RWPE2 (cell line): ENCODE data around the gene STX1A.
"Not testable (repeated sequence)": the region's sequence is repeated elsewhere in the genome, so short reads cannot be mapped to it uniquely, and the experiment has no call there.

Source experiments
- ATAC-seq: fragments of 200-7000 bp; cut with Tn5 transposase; 3 replicates; pipeline ENCODE4 v1.9.1; 2021; ENCODE audit warnings: low read depth
- DNase-seq: peaks from one replicate; pipeline ENCODE4 v3.0.0-alpha.2; 2020; ENCODE audit warnings: low spot score
- H3K27ac ChIP-seq: fragments of 450-650 bp; 2 replicates; pipeline ENCODE4 v1.5.1; 2017; ENCODE audit warnings: mild to moderate bottlenecking; ENCODE audit not compliant: poor library complexity, severe bottlenecking
- H3K27me3 ChIP-seq: fragments of 250-450 bp; sonication (Bioruptor Pico); 2 replicates; pipeline ENCODE4 v1.5.1; 2021; ENCODE audit warnings: mild to moderate bottlenecking, moderate library complexity; ENCODE audit not compliant: insufficient read depth, poor library complexity, severe bottlenecking
- H3K36me3 ChIP-seq: fragments of 250-450 bp; sonication (Bioruptor Pico); 2 replicates; pipeline ENCODE4 v1.5.1; 2020; ENCODE audit warnings: low read depth, mild to moderate bottlenecking, moderate library complexity
- H3K4me1 ChIP-seq: fragments of 250-450 bp; sonication (Bioruptor Pico); 2 replicates; pipeline ENCODE4 v1.5.1; 2021; ENCODE audit warnings: mild to moderate bottlenecking, moderate library complexity; ENCODE audit not compliant: insufficient read depth, poor library complexity, severe bottlenecking
- H3K4me3 ChIP-seq: fragments of 250-450 bp; sonication (Bioruptor Pico); 2 replicates; pipeline ENCODE4 v1.5.1; 2021; ENCODE audit warnings: mild to moderate bottlenecking, moderate library complexity; ENCODE audit not compliant: severe bottlenecking
- H3K9me3 ChIP-seq: fragments of 250-450 bp; sonication (Bioruptor Pico); 2 replicates; pipeline ENCODE4 v1.5.1; 2021; ENCODE audit warnings: mild to moderate bottlenecking, moderate library complexity; ENCODE audit not compliant: severe bottlenecking
- TF ChIP-seq, protein P1 (sequence below): fragments of 450-650 bp; IDR thresholded peaks from one replicate; pipeline ENCODE4 v1.5.1; 2017; ENCODE audit warnings: mild to moderate bottlenecking, moderate library complexity; ENCODE audit not compliant: poor library complexity, severe bottlenecking

The STX1A gene

DNA sequence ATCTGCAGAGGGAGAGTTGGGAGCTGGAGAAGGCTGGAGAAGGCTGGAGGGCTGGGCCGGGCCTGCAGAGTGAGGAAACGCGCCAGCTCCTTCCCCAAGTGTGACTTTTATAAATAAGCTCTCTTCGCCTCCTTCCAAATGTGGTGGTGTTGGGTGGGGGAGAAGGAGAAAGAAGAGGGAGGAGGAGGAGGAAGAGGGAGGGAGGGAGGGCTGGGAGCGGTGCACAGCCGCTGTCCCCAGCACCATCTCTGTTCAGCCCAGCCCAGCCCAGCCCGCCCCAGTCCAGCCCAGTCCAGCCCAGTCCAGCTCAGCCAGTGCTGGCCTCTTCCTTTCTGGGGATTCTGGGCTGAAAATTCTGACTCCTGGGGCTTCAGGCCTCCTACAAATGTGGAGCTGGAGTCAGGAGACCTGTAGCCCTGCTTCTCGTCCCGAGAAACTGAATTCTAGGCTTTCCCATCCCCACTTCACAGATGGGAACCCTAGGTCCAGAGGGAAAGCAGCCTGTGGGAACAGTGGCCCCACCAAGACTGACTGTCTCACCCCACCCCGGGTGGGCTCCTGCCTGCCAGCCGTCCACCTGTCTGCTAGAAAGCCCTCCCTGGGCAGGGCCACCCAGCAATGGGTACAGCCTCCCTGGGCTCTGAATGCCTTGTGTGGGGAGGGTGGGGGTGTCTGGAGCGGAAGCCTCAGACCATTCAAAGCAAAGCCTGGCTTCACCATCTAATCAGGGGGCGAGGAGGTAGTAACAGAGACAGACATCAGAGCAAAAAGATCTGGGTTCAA, 2.3 kb downstream of the STX1A start:
- H3K36me3 ChIP-seq, result peaks cover 31% of the 10 kb centered on the region
- H3K9me3 ChIP-seq, result no peaks in the 10 kb centered on the region
- DNase-seq (no peak), ATAC-seq (no peak)
- H3K27me3 ChIP-seq, result no peaks in the 10 kb centered on the region
- H3K4me3 ChIP-seq, result no peak overlapping the region
- H3K27ac ChIP-seq, result peak overlapping the region; percentile 66
- H3K4me1 ChIP-seq, result peaks cover 28% of the 10 kb centered on the region
- TF ChIP-seq, protein P1, sequence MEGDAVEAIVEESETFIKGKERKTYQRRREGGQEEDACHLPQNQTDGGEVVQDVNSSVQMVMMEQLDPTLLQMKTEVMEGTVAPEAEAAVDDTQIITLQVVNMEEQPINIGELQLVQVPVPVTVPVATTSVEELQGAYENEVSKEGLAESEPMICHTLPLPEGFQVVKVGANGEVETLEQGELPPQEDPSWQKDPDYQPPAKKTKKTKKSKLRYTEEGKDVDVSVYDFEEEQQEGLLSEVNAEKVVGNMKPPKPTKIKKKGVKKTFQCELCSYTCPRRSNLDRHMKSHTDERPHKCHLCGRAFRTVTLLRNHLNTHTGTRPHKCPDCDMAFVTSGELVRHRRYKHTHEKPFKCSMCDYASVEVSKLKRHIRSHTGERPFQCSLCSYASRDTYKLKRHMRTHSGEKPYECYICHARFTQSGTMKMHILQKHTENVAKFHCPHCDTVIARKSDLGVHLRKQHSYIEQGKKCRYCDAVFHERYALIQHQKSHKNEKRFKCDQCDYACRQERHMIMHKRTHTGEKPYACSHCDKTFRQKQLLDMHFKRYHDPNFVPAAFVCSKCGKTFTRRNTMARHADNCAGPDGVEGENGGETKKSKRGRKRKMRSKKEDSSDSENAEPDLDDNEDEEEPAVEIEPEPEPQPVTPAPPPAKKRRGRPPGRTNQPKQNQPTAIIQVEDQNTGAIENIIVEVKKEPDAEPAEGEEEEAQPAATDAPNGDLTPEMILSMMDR, result no peak

DNA sequence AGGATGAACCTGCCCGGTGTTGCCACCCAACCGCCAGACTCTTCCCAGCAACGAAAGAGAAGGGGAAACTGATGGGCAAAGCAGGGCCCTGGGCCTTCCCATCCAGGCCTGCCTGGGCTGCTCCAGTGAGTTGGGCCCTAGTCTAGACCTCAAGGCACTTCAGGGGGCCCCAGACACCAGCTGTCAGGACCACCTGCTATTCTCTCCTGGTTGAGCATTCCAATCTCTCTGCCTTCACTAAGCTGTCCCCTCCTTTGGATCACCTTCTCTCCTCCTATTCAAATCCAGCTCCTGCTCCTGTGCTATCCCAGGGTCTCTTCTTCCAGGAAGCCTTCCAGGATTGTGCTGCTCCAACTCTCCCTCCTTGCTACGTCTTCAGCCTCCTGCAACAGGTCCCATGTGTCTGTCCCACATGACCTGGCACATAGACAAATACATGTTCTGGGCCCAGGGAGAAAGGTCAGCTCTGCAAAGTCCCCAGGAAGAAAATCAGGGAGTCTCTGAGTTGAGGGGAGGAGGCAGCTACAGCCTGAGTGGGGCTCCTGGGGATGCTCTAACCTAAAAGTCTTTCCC, 3.1 kb downstream of the STX1A start:
- Histone ChIP-seq H3K27ac (peak overlapping the region; percentile 66), H3K4me1 (peaks cover 28% of the 10 kb centered on the region), H3K4me3 (no peak overlapping the region), H3K9me3 (no peaks in the 10 kb centered on the region), H3K27me3 (no peaks in the 10 kb centered on the region), H3K36me3 (peaks cover 31% of the 10 kb centered on the region)
- no peak for ATAC-seq
- TF ChIP-seq, protein P1, result no peak
- DNase-seq, result no peak

DNA sequence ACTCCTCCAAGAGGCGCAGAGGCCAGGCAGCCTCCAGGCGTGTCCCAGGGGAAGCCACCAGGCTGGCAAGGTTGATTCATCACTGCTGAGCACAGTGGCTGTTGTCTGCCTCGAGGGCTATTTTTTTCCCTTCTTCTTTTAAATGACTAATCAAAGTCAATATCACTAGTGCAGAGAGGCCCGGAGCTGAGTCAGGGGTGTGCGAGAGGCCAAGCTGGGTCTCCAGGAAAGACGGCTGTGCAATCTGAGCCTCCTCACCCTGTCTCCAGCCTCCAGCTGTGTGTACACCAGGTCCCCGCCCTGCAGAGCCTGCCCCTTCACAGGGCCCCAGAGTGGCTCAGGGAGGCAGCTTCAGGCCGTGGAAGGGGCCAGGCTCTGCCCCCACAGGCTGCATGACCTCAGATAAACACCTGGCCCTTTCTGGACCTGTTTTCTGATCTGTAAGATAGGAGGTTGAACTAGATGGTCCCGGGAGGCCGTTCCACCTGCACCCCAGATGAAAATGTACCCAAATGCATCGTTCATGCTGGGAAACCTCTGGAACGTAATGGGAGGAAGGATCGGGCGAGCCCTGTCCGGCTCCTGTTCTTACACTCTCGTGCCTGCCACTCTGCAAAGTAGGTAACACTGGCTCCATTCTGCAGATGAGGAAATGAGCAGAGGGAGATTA, 3.7 kb downstream of the STX1A start:
- TF ChIP-seq, protein P1, result no peak
- DNase-seq, result peak; percentile 97
- Histone ChIP-seq H3K36me3 (peaks cover 31% of the 10 kb centered on the region), H3K4me1 (peaks cover 28% of the 10 kb centered on the region), H3K4me3 (no peak overlapping the region), H3K27ac (peak overlapping the region; percentile 66), H3K27me3 (no peaks in the 10 kb centered on the region), H3K9me3 (no peaks in the 10 kb centered on the region)
- ATAC-seq, result peak; percentile 93

DNA sequence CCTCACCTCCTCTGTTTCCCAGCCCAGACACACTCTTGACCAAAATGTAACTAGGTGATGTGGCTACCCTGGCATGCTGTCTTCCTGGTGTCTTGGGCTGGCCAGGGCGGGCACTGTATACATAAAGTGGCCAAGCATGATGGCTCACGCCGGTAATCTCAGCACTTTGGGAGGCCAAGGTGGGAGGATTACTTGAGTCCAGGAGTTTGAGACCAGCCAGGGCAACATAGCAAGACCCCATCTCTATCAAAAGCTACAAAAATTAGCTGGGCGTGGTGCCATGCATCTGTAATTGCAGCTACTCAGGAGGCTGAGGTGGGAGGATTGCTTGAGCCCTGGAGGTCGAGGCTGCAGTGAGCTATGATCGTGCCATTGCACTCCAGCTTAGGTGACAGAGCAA, 6.2 kb downstream of the STX1A start:
- H3K27me3 ChIP-seq, DNase-seq, H3K27ac ChIP-seq, H3K9me3 ChIP-seq, ATAC-seq, H3K4me3 ChIP-seq: not testable (repeated sequence)
- Histone ChIP-seq H3K36me3 (peaks cover 35% of the 10 kb centered on the region), H3K4me1 (peaks cover 28% of the 10 kb centered on the region)

DNA sequence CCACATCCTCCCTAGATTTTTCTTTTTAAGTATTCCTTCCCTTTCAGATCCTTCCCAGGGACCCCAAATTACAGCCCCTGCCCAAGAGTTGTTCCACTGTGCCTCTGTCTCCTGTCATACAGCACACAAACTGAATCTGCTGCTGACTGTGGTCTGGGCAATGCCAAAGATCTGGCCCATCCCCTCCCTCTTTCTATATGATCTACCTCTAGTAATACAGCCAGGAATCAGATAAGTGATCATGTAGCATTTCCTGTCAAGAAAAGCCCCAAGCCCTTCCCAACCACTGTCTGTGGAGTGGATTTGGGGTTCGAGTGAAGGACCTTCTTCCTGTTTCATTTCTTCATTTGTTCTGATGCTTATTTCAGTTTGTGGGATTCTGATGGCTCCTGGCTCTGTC, 6.7 kb downstream of the STX1A start:
- H3K4me1 ChIP-seq, result peaks cover 29% of the 10 kb centered on the region
- H3K27me3 ChIP-seq, result no peaks in the 10 kb centered on the region
- TF ChIP-seq, protein P1, result no peak
- no peak overlapping the region for H3K27ac ChIP-seq
- no peaks in the 10 kb centered on the region for H3K9me3 ChIP-seq
- DNase-seq (no peak), ATAC-seq (no peak)
- peaks cover 35% of the 10 kb centered on the region for H3K36me3 ChIP-seq
- no peak overlapping the region for H3K4me3 ChIP-seq
